Stomach smooth muscle (tissue), 2 donors: ENCODE measurements around the gene HAGHL.

ENCODE experiments used
- H3K27ac ChIP-seq: one replicate; pipeline ENCODE4 v1.7.0; 2013; ENCODE audit warnings: mild to moderate bottlenecking, low read length, inconsistent platforms
- H3K27me3 ChIP-seq, 2 donors: one replicate each; pipeline ENCODE4 v1.7.0; 2013; ENCODE audit warnings: low read length in 2 of 2; ENCODE audit not compliant: insufficient read depth in 2 of 2, control insufficient read depth in 1 of 2
- H3K36me3 ChIP-seq, 2 donors: one replicate each; pipeline ENCODE4 v1.7.0; 2013; ENCODE audit warnings: low read length in 2 of 2; ENCODE audit not compliant: control insufficient read depth in 2 of 2, insufficient read depth in 2 of 2
- H3K4me1 ChIP-seq: one replicate; pipeline ENCODE4 v1.7.0; 2013; ENCODE audit warnings: low read length; ENCODE audit not compliant: control insufficient read depth, insufficient read depth
- H3K4me3 ChIP-seq, 2 donors: one replicate each; pipeline ENCODE4 v1.7.0; 2013; ENCODE audit warnings: low read length in 2 of 2
- H3K9ac ChIP-seq, 2 donors: one replicate each; pipeline ENCODE4 v1.7.0; 2013; ENCODE audit warnings: low read length in 2 of 2, mild to moderate bottlenecking in 1 of 2
- H3K9me3 ChIP-seq, 2 donors: one replicate each; pipeline ENCODE4 v1.7.0; 2013; ENCODE audit warnings: low read length in 2 of 2; ENCODE audit not compliant: control insufficient read depth in 2 of 2
- donor health status: healthy.
- donor health status: Pancreatic carcinoma.

HAGHL gene

GRCh38 chr16:778909-779527 is 52.1 kb downstream of the HAGHL start:
- Histone ChIP-seq H3K4me3 (no peak overlapping the region), H3K27ac (no peak overlapping the region), H3K36me3 (no peaks in the 10 kb centered on the region), H3K9ac (no peak overlapping the region), H3K4me1 (peaks cover 7% of the 10 kb centered on the region), H3K9me3 (no peaks in the 10 kb centered on the region), H3K27me3 (peaks cover 30 to 43% of the 10 kb centered on the region in 2 donors)
